ENCODE measurements around the gene FREY1.

Gene FREY1

GRCh38 chr11:45860764-45861510 lies 46.1 kb downstream of the FREY1 start:
- DNase-seq = no peak

- no peak for DNase-seq
Measured at GRCh38 chr11:45860348-45860747, 46.7 kb downstream of the FREY1 start.

- DNase-seq = peak; percentile 98
Measured at GRCh38 chr11:45859661-45860140, 47.4 kb downstream of the FREY1 start.

GRCh38 chr11:45858751-45859398 lies 48.2 kb downstream of the FREY1 start:
- peak; percentile 50 for DNase-seq

- DNase-seq = peak; percentile 47
Measured at GRCh38 chr11:45857961-45858474, 49.1 kb downstream of the FREY1 start.

All from NCI-H69 (cell line).